Measurements from ENCODE around the gene MAN2A1. TPM values are rescaled to one million over a fixed set of nuclear protein-coding genes. Genes with fewer than 3 reads are reported as not detected.

Gene MAN2A1
- total RNA-seq, 1 experiment from 2014 or later = 35.4 TPM

GRCh38 chr5:109750463-109750862 lies 60.7 kb downstream of the MAN2A1 start (continued):
- TF ChIP-seq CBX3 (IDR thresholded peaks at IDR 0.05; ENCODE audit: low read depth) = no peak
- TF ChIP-seq SIN3A (IDR thresholded peaks at IDR 0.05; ENCODE audit: low read depth) = no peak
- TF ChIP-seq MAX (IDR thresholded peaks at IDR 0.05) = no peak
- TF ChIP-seq SP1 (IDR thresholded peaks at IDR 0.05; ENCODE audit: low read depth) = no peak
- TF ChIP-seq, protein P1, sequence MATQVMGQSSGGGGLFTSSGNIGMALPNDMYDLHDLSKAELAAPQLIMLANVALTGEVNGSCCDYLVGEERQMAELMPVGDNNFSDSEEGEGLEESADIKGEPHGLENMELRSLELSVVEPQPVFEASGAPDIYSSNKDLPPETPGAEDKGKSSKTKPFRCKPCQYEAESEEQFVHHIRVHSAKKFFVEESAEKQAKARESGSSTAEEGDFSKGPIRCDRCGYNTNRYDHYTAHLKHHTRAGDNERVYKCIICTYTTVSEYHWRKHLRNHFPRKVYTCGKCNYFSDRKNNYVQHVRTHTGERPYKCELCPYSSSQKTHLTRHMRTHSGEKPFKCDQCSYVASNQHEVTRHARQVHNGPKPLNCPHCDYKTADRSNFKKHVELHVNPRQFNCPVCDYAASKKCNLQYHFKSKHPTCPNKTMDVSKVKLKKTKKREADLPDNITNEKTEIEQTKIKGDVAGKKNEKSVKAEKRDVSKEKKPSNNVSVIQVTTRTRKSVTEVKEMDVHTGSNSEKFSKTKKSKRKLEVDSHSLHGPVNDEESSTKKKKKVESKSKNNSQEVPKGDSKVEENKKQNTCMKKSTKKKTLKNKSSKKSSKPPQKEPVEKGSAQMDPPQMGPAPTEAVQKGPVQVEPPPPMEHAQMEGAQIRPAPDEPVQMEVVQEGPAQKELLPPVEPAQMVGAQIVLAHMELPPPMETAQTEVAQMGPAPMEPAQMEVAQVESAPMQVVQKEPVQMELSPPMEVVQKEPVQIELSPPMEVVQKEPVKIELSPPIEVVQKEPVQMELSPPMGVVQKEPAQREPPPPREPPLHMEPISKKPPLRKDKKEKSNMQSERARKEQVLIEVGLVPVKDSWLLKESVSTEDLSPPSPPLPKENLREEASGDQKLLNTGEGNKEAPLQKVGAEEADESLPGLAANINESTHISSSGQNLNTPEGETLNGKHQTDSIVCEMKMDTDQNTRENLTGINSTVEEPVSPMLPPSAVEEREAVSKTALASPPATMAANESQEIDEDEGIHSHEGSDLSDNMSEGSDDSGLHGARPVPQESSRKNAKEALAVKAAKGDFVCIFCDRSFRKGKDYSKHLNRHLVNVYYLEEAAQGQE (IDR thresholded peaks at IDR 0.05; ENCODE audit: low read depth) = no peak
- no peak for TF ChIP-seq ELF1 (IDR thresholded peaks at IDR 0.05; ENCODE audit: borderline replicate concordance, low read depth)
- TF ChIP-seq JUND (IDR thresholded peaks at IDR 0.05) = no peak
- TF ChIP-seq SRF (IDR thresholded peaks at IDR 0.05; ENCODE audit: low read depth) = no peak

DNA sequence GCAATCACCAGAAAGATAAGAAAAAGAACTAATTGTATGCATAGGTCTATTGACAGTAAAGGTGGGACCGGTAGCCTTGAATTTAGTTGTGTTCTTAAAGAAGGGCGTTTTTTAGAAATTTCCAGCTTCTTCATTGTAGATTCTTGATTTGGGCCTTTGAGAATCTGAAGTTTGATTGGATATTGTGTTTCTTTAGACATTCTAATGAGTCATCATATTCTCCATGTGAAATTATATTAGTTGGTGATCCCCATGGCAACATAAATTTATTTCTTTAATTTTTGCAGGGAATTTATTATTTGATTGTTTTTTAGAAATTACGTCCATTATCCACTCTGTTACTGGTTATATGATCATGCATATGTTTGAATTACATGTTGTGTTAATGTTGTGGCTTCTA lies 63.6 kb downstream of the MAN2A1 start:
- POLR2A ChIA-PET = no interaction called here

More for the DNA sequence above, 63.6 kb downstream of the MAN2A1 start:
- RAD21 ChIA-PET (ENCODE audit: low non-redundant PET in 1 of 2, low total read pairs in 2 of 2, uncharacterized antibody in 2 of 2, unreplicated experiment in 2 of 2) = no interaction called here
- Histone ChIP-seq H3K4me1 (ENCODE audit: control insufficient read depth in 1 of 2, insufficient read depth in 2 of 2, low read length in 2 of 2) (no peaks in the 10 kb centered on the region), H3K9me3 (ENCODE audit: control insufficient read depth in 1 of 2, insufficient read depth in 1 of 2, low read depth in 1 of 2, low read length in 2 of 2) (no peaks in the 10 kb centered on the region), H3K27ac (ENCODE audit: low read depth, low read length) (no peak overlapping the region), H3K36me3 (ENCODE audit: control insufficient read depth in 1 of 2, insufficient read depth in 2 of 2, low read length in 2 of 2) (0 out of 4 replicates have a peak, but pooled peaks cover 0 to 4% of the 10 kb centered on the region in 2 experiments), H3K4me3 (replicated peaks in 1 of 2; ENCODE audit: low read depth in 1 of 2, low read length in 2 of 2) (no peak overlapping the region), H3K27me3 (ENCODE audit: insufficient read depth, low read length) (no peaks in the 10 kb centered on the region), H2AFZ (ENCODE audit: low read depth, low read length, poor library complexity, severe bottlenecking) (no peak overlapping the region), H3K4me2 (ENCODE audit: low read length) (no peak overlapping the region), H4K20me1 (ENCODE audit: insufficient read depth) (no peaks in the 10 kb centered on the region), H3K79me2 (ENCODE audit: insufficient read depth, low read length) (no peaks in the 10 kb centered on the region), H3K9ac (ENCODE audit: low read length) (no peak overlapping the region), H3K9me2 (ENCODE audit: insufficient read depth) (no peaks in the 10 kb centered on the region)
- intact Hi-C loops (cut with micrococcal nuclease) = no loop called here
- no peak for TF ChIP-seq SRF (IDR thresholded peaks at IDR 0.05; ENCODE audit: low read depth)
- TF ChIP-seq CBX3 (IDR thresholded peaks at IDR 0.05; ENCODE audit: low read depth) = no peak
- no peak for TF ChIP-seq POLR2A (IDR thresholded peaks at IDR 0.05; ENCODE audit: borderline replicate concordance, extremely low read depth, insufficient read depth, insufficient read length)
- no peak for TF ChIP-seq ZNF274 (IDR thresholded peaks at IDR 0.05; ENCODE audit: low read depth, low read length)
- TF ChIP-seq MAX (IDR thresholded peaks at IDR 0.05) = no peak
- TF ChIP-seq ZFX (IDR thresholded peaks at IDR 0.05) = no peak
- TF ChIP-seq JUND (IDR thresholded peaks at IDR 0.05) = no peak
- TF ChIP-seq CTCF (IDR thresholded peaks at IDR 0.05 in 2 of 3, conservative IDR thresholded peaks at IDR 0.05 in 1 of 3; ENCODE audit: borderline replicate concordance in 1 of 3, insufficient read depth in 1 of 3, low read depth in 2 of 3, low read length in 2 of 3) = no peak
- TF ChIP-seq ATF3 (IDR thresholded peaks at IDR 0.05) = no peak
- TF ChIP-seq, protein P1 (IDR thresholded peaks at IDR 0.05; ENCODE audit: low read depth) = no peak
- CTCF ChIA-PET = no interaction called here
- ATAC-seq (no peak), DNase-seq (ENCODE audit: low read depth, low spot score) (no peak)
- no TSS peak for BruUV-seq (replicated peaks)

All from HCT116 (cell line).